ENCODE results near the gene RAD51B. TPM values are rescaled to one million over a fixed set of nuclear protein-coding genes. Genes with fewer than 3 reads are reported as not detected.
"Not testable (repeated sequence)": the region's sequence is repeated elsewhere in the genome, so short reads cannot be mapped to it uniquely, and the experiment has no call there.

RAD51B gene
- 10 to 100 TPM in 1 of 10 donors, 1 to 10 TPM in 9; 5.3 to 10.7 (median 7.5) TPM for polyA plus RNA-seq (ENCODE audit: insufficient read length in 10 of 10)
- long read RNA-seq, donor 1 = 0 reads
- long read RNA-seq, donor 2, partial matches to known transcripts = 0 of 1 reads
- long read RNA-seq, donor 2, other reads (novel, unspliced or antisense) = 0 of 1 reads
- long read RNA-seq, donor 3 = 0 reads
- long read RNA-seq, donor 4 = 0 reads
- long read RNA-seq, donor 5 = 0 reads
- long read RNA-seq, donor 6, partial matches to known transcripts = 0 of 1 reads
- long read RNA-seq, donor 6, other reads (novel, unspliced or antisense) = 0 of 1 reads
- long read RNA-seq, donor 7, partial matches to known transcripts = 0 of 1 reads
- long read RNA-seq, donor 7, other reads (novel, unspliced or antisense) = 0 of 1 reads
- long read RNA-seq, donor 8, partial matches to known transcripts = 0 of 2 reads
- long read RNA-seq, donor 8, other reads (novel, unspliced or antisense) = 0 of 2 reads
- long read RNA-seq, donor 9, partial matches to known transcripts = 0 of 1 reads
- long read RNA-seq, donor 9, other reads (novel, unspliced or antisense) = 0 of 1 reads

DNA sequence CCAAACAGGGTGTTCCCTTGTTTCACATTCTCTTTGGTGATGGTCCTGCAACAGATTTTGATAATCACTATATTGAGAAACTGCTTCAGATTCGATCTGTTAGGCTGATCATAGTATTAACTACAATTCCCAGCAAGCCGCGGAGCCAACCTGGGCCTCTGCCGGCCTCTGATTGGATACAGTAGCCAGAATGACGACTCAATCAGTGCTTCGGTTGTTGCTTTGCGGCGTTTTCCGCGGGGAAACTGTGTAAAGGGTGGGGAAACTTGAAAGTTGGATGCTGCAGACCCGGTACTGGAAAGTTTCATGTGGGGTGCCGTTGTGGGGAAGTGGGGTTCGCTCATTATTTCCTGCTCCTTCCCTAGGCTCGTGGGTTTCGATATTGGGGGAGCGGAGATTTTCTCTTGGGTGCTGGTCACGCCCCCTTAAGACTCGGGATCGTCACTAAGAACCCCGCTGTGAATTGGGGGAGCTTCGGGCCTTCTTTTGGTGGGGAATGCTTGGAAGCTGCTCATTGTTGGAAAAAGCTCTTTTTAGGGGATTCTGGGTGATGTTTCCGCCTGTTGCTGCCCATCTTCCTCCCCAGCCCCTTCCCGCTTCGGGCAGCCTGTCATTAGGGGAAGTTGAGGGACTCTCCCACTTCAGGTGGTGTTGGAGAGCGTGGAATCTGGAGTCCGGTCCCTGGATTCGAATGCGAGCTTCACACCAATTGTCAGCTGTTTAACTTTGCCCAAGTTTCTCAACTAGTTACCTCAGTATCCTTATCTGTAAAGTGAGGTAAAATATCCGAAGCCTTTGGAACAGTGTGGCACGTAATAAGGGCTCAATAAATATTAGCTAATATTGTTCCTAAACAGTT, at the start of gene RAD51B:
Gene RAD51B (plus strand): TSS at position 217 of the 859 bp plus-strand sequence.
- DNase-seq = peak; percentile 88 to 95 (median 92)

GRCh38 chr14:67773844-67774377, 45.7 kb upstream of the RAD51B start:
- DNase-seq = no peak

GRCh38 chr14:67776653-67777322, 42.8 kb upstream of the RAD51B start:
- DNase-seq = no peak

GRCh38 chr14:67778792-67779191, 40.8 kb upstream of the RAD51B start:
- DNase-seq = no peak

GRCh38 chr14:67782090-67782489, 37.5 kb upstream of the RAD51B start:
- no peak for DNase-seq

DNA sequence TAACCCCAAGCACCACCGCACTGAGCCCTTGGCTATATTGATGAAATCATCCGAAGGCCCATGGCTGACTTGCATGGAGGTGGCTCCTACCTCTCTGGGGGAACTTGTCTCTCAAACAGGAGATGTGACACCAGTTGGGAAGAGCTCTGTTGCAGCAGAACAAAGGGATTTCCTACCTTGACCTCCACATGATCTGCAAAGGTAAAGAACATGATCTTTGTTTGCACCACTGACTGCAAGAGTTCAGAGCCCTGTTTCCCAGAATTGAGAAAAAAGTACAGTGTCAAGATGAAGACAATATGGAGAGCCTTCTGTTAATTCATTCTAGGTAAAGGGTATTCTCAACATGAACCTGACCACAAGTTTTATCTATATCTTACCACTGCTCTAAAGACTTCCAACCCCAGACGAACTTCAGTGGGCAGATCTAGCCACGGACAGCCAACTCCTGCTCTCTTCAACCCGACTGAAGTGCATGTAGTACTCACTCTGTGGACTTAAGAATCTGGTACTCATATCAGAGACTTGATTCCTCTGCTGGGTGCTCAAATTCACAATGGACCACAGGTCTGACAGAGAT, 35.2 kb upstream of the RAD51B start:
- DNase-seq = no peak

DNA sequence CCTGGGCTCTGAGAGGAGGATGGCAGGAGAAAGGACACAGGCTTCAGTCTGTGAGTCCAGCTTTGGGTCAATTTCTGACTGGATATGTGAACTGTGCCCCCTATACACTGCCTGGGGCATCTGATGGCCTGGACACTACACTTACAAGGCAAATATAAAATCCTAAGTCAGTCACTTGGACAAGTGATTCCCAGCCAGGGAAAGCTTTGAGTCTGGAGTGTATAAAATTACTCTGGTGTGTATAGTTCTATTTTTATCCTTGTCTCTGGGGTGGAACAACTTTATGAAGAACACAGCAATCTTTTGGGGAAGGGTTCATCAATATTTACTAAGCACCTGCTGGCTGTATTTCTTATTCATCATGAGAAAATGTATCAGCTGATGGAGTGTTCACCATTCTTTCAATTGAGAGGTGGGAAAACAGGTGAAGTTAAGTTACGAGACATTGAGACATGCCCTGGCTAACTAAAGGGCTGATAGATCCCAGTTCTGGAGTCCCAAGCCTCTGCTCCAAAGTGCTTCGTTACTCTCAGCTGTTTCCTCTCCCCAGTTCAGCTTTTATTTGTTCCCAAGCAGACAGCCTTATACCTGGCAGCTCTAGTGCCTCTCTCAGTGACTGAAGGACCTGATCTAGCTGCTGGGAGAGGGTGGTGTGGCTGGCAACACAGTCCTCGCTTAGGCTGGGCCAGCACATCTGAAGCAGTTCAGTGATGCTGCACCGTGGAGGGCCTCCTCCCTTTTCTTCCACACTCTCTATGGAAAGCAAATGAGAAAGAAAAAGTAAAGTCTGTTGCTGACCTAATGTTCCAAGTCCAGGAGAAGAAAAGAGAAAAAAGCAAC, 34.1 kb upstream of the RAD51B start:
- no peak for DNase-seq

DNA sequence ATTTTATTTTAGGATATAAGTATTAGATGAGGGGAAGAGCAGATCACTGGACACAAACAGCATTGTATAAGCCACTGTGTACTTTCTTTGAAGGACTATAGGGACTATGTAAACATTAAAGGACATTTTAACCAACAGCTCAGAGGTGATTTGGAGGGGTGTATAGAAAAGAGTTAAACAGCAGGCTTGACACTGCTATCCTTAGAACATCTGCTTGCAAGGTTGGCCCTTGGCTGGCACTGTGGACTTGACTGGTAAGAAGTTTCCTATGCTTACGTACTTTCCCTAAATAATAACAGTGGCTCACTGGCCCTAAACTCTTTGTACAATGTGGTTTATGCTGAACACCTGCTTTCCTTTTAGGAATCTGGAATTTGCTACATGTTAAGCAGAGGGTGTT, 31.9 kb upstream of the RAD51B start:
- DNase-seq = no peak

- no peak for DNase-seq
Observed at GRCh38 chr14:67798731-67799130, 20.8 kb upstream of the RAD51B start.

GRCh38 chr14:67800743-67801142, 18.8 kb upstream of the RAD51B start:
- no peak for DNase-seq

DNA sequence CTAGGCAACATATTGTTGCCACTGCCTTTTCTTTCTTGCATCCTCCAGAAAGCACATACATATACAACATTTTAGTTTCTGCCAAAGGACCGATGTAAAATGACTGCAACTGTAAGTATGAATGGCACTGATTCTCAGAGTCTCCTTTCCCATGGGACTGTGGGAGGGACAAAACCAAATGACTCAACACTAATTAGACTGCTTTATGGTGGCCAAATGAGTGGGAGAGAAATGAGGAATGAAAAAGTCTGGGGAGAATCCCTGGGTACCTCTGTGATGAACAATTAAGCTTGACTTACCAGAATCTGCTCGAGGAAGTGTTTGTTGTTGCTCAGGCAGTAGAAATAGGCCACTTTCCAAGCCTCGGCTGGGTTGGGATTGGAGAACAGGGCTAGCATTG, 13.3 kb upstream of the RAD51B start:
- no peak for DNase-seq

DNA sequence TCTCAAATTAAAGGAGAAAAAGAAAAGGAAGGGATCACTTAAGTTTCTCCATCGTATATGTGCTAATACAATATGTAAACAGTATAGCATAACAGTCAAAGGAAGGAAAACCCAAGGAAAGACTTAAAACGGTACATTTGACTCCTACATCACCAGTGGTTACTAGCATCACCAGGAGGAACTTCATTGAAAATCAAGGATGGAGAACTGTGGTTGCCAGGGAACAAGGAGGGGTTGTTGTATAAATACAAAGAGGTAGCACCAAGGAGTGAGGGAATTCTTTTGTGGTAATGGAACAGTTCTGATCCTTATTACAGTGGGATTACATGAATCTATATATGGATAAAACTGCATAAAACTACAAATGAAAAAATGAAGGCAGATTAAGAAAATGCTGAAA, 4.8 kb upstream of the RAD51B start:
- no peak for DNase-seq

- DNase-seq = peak in 1 of 3 donors; percentile 25
Observed at GRCh38 chr14:67815573-67816225, 3.9 kb upstream of the RAD51B start.

GRCh38 chr14:67816326-67817002, 3.1 kb upstream of the RAD51B start, which contains the start of gene ZFYVE26:
TSS of gene ZFYVE26 (minus strand) at chr14:67816590. CDS start at chr14:67815963, 627 bp downstream.
- peak; percentile 95 to 98 (median 98) for DNase-seq

GRCh38 chr14:67817750-67818438, 1.7 kb upstream of the RAD51B start:
- DNase-seq = no peak

DNA sequence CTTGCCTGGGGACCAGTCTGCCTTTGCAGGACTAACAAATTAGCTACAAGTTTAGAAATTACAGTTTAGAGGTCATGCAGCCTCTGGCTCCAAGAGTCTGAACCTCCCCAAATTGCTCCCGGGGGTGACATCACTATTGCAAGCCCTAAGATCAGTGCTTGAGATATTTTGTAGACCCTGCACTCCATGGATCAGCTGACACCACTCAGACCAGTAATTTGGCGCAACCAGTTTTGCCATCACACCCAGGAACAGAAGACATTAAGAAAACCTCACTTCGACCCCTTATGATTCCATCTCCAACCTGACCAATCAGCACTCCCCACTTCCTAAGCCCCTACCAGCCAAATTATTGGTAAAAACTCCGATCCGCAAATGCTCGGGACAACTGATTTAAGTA, 1.1 kb upstream of the RAD51B start:
- not testable (repeated sequence) for DNase-seq

- peak in 1 of 3 donors; percentile 37 for DNase-seq
Observed at GRCh38 chr14:67820428-67820971, 921 bp downstream of the RAD51B start.

GRCh38 chr14:67821121-67821520, 1.5 kb downstream of the RAD51B start:
- no peak for DNase-seq

Measured in muscle of back (tissue), 13 donors.